ENCODE data around the gene ERMARD.

DNA sequence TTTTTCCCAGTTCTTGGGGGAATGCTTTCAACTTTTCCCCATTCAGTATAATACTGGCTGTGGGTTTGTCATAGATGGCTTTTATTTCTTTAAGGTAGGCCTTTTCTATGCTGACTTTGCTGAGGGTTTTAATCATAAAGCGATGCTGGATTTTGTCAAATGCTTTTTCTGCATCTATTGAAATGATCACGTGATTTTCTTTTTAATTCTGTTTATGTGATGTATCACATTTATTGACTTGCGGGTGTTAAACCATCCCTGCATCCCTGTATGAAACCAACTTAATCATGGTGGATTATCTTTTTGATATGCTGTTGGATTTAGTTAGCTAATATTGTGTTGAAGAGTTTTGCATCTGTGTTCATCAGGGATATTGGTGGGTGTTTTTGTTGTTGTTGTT lies 65.6 kb downstream of the ERMARD start:
- TF ChIP-seq, protein P1, sequence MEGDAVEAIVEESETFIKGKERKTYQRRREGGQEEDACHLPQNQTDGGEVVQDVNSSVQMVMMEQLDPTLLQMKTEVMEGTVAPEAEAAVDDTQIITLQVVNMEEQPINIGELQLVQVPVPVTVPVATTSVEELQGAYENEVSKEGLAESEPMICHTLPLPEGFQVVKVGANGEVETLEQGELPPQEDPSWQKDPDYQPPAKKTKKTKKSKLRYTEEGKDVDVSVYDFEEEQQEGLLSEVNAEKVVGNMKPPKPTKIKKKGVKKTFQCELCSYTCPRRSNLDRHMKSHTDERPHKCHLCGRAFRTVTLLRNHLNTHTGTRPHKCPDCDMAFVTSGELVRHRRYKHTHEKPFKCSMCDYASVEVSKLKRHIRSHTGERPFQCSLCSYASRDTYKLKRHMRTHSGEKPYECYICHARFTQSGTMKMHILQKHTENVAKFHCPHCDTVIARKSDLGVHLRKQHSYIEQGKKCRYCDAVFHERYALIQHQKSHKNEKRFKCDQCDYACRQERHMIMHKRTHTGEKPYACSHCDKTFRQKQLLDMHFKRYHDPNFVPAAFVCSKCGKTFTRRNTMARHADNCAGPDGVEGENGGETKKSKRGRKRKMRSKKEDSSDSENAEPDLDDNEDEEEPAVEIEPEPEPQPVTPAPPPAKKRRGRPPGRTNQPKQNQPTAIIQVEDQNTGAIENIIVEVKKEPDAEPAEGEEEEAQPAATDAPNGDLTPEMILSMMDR (IDR thresholded peaks at IDR 0.05), result no peak
- TF ChIP-seq POLR2A (IDR thresholded peaks at IDR 0.05), result no peak

All from esophagus squamous epithelium (tissue), 4 donors.